ENCODE results near the gene RBMS3.
"Not testable (repeated sequence)": the region's sequence is repeated elsewhere in the genome, so short reads cannot be mapped to it uniquely, and the experiment has no call there.

The RBMS3 gene

DNA sequence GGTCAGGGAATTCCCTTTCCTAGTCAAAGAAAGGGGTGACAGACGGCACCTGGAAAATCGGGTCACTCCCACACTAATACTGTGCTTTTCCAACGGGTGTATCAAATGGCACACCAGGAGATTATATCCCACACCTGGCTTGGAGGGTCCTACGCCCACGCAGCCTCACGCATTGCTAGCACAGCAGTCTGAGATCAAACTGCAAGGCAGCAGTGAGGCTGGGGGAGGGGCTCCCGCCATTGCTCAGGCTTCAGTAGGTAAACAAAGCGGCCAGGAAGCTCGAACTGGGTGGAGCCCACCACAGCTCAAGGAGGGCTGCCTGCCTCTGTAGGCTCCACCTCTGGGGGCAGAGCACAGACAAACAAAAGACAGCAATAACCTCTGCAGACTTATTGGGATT lies 769.2 kb downstream of the RBMS3 start:
- DNase-seq, result not testable (repeated sequence)

DNA sequence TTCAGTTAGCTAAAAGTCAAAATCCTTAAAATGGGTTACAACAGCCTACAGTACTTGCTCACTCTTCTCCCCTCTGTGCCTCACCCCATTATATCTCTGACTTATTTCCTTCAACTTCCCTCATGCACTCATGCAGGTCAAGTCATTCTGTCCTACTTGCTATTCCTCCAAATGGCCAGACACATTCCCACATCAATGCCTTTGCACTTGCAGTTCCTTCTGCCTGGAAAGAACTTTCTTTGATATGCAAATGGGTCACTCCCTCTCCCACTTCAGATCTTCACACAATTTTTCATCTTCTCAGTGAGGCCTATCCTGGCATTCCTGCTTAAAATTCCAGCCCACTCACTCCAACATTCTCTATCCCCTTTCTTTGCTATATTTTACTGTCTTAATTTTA lies 778.4 kb downstream of the RBMS3 start:
- DNase-seq, result no peak
